Thymus (tissue), 11 donors: Measurements from ENCODE around the gene TMEM41B. TPM values are rescaled to one million over a fixed set of nuclear protein-coding genes. Genes with fewer than 3 reads are reported as not detected.
"Not testable (repeated sequence)": the region's sequence is repeated elsewhere in the genome, so short reads cannot be mapped to it uniquely, and the experiment has no call there.

Source experiments
- DNase-seq, 9 donors: peaks; one replicate each; pipeline ENCODE4 v3.0.0-alpha.2; 2013; ENCODE audit warnings: low spot score in 9 of 9, low read depth in 6 of 9, missing footprints in 1 of 9
- H3K27ac ChIP-seq, 2 donors: one replicate each; pipeline ENCODE4 v1.5.1; 2013; ENCODE audit warnings: control low read depth in 1 of 2, low read depth in 1 of 2, low read length in 1 of 2, mild to moderate bottlenecking in 1 of 2, moderate library complexity in 1 of 2
- H3K27me3 ChIP-seq, 2 donors: one replicate each; pipeline ENCODE4 v1.5.1; 2013; ENCODE audit warnings: low read length in 1 of 2; ENCODE audit not compliant: control insufficient read depth in 2 of 2, insufficient read depth in 1 of 2
- H3K36me3 ChIP-seq, 2 donors: one replicate each; pipeline ENCODE4 v1.5.1; 2013; ENCODE audit warnings: low read length in 1 of 2, mild to moderate bottlenecking in 1 of 2, moderate library complexity in 1 of 2; ENCODE audit not compliant: control insufficient read depth in 2 of 2, insufficient read depth in 2 of 2
- H3K4me1 ChIP-seq, 2 donors: one replicate each; pipeline ENCODE4 v1.5.1; 2013; ENCODE audit warnings: low read length in 2 of 2; ENCODE audit not compliant: control insufficient read depth in 2 of 2, insufficient read depth in 2 of 2
- H3K4me3 ChIP-seq, 2 donors: one replicate each; pipeline ENCODE4 v1.5.1; 2013; ENCODE audit warnings: low read length in 2 of 2, control low read depth in 1 of 2, mild to moderate bottlenecking in 1 of 2
- H3K9me3 ChIP-seq, 2 donors: one replicate each; pipeline ENCODE4 v1.5.1; 2013; ENCODE audit warnings: low read length in 1 of 2, mild to moderate bottlenecking in 1 of 2; ENCODE audit not compliant: control insufficient read depth in 2 of 2, insufficient read depth in 1 of 2
- WGBS: extraction: QIAGEN DNeasy Blood & Tissue Kit; methylation state at CpG from one replicate; pipeline ENCODE4 v1.1.7; 2013; 5-methylcytosine and 5-hydroxymethylcytosine counted together
- polyA plus RNA-seq: library from polyadenylated mRNA; stranded (reverse); fragments of 200-250 nt; gene quantifications from one replicate; pipeline ENCODE4 v1.2.3, GENCODE V29; 2013
- total RNA-seq: library from RNA; stranded (reverse); fragments of 120-200 nt; gene quantifications from one replicate; pipeline ENCODE4 v1.2.4, GENCODE V29; 2013
- donor health status: healthy.

Gene TMEM41B
- total and polyA plus RNA-seq, 2 donors: 24.9 to 36.6 TPM

DNA sequence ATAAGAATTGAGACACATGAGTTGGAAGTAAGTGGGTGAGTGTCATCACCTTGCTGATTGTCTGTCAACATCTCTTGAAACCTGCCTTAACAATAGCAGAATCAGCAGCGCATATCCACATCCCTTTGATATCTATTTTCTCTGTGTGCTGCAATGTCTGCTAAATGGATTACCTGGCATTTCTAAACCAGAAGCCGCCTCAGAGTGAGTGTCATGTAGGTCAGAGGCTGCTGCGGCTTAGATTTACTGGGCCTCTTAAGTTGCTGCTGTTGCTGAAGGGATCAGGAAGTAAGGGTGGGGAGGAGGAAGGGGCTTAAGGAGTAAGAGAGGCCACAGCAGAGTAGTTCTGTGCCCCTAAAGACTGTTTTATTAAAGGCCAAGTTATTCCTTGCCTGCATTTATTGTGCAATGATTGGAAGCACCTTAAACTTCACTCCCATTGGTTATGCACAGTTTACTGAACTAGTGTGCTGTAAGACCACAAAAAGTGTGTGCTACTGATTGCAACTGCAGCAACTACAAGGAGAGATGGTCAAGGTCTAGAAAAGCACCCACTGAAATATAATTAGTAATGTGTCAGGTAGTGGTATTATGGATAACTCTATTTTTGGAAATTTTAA lies 29.8 kb upstream of the TMEM41B start:
- peaks cover 0 to 25% of the 10 kb centered on the region in 2 donors for H3K4me1 ChIP-seq
- DNase-seq: peak in 6 of 9 donors; percentile 13 to 70 (median 20)
- H3K36me3 ChIP-seq: no peaks in the 10 kb centered on the region
- peak overlapping the region in 1 of 2 donors; percentile 28 for H3K27ac ChIP-seq
- no peaks in the 10 kb centered on the region for H3K9me3 ChIP-seq
- H3K27me3 ChIP-seq: no peaks in the 10 kb centered on the region
- no peak overlapping the region for H3K4me3 ChIP-seq
- 34% methylated on average over 3 of the region's 3 CpGs for WGBS

DNA sequence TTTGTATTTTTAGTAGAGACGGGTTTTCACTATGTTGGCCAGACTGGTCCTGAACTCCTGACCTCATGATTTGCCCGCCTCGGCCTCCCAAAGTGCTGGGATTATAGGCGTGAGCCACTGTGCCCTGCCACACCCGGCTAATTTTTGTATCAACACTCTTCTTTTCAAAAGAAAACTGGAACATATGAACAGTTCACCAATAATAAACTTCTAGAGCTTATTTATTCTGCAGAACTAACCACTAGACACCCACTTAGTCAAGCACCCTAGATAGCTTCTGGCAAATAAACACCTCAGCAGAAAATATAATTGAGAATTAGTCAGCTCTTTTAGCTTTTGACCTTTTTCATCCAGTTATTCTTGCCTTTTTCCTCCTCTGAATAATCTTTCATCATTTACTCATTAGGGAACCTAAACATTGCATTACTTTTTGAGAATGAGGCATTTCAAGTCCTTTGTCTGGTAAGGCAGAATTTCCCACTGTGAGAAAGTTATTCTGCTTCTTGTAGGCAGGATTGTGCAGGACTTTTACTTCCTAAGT lies 27.3 kb upstream of the TMEM41B start:
- H3K4me3 ChIP-seq: no peak overlapping the region
- no peak for DNase-seq
- H3K9me3 ChIP-seq: no peaks in the 10 kb centered on the region
- 86% methylated on average over 5 of the region's 5 CpGs for WGBS
- H3K4me1 ChIP-seq: peaks cover 0 to 12% of the 10 kb centered on the region in 2 donors
- no peaks in the 10 kb centered on the region for H3K36me3 ChIP-seq
- H3K27me3 ChIP-seq: no peaks in the 10 kb centered on the region
- no peak overlapping the region for H3K27ac ChIP-seq

DNA sequence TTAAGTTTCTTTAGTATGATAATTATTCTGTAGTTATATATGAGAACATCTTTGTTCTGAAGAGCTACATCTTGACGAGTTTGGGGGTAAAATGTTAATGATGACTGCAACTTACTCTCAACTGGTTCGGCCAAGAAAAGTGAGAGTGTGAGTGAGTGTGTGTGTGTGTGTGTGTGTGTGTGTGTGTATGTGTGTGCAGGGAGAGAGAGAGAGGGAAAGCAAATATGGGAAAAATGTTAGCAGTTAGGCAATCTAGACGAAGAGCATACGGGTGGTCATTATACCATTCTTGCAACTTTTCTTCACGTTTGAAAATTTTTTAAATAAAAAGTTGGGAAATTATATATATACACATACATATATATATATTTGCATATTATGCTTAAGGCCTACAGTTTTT lies 18.3 kb upstream of the TMEM41B start:
- H3K4me1 ChIP-seq: no peaks in the 10 kb centered on the region
- H3K36me3 ChIP-seq: no peaks in the 10 kb centered on the region
- no peak for DNase-seq
- 78% methylated on average over 5 of the region's 5 CpGs for WGBS
- H3K27me3 ChIP-seq: no peaks in the 10 kb centered on the region
- H3K9me3 ChIP-seq: no peaks in the 10 kb centered on the region
- H3K27ac ChIP-seq: no peak overlapping the region
- no peak overlapping the region for H3K4me3 ChIP-seq

GRCh38 chr11:9330387-9331384 lies 16.3 kb upstream of the TMEM41B start:
- no peak for DNase-seq
- no peaks in the 10 kb centered on the region for H3K36me3 ChIP-seq
- H3K27me3 ChIP-seq: no peaks in the 10 kb centered on the region
- H3K4me1 ChIP-seq: no peaks in the 10 kb centered on the region
- no peaks in the 10 kb centered on the region for H3K9me3 ChIP-seq
- 96% methylated on average over 10 of the region's 10 CpGs for WGBS
- no peak overlapping the region for H3K27ac ChIP-seq
- H3K4me3 ChIP-seq: no peak overlapping the region

GRCh38 chr11:9320047-9320446 lies 5.7 kb upstream of the TMEM41B start:
- WGBS: 99% methylated on average over 3 of the region's 3 CpGs
- peaks cover 0 to 4% of the 10 kb centered on the region in 2 donors for H3K27me3 ChIP-seq
- H3K4me3 ChIP-seq: no peak overlapping the region
- no peak for DNase-seq
- H3K9me3 ChIP-seq: no peaks in the 10 kb centered on the region
- H3K36me3 ChIP-seq: no peaks in the 10 kb centered on the region
- H3K4me1 ChIP-seq: peaks cover 0 to 3% of the 10 kb centered on the region in 2 donors
- H3K27ac ChIP-seq: no peak overlapping the region

- not testable (repeated sequence) for DNase-seq, H3K27ac ChIP-seq
Measured at GRCh38 chr11:9319377-9320001, 5.1 kb upstream of the TMEM41B start.

DNA sequence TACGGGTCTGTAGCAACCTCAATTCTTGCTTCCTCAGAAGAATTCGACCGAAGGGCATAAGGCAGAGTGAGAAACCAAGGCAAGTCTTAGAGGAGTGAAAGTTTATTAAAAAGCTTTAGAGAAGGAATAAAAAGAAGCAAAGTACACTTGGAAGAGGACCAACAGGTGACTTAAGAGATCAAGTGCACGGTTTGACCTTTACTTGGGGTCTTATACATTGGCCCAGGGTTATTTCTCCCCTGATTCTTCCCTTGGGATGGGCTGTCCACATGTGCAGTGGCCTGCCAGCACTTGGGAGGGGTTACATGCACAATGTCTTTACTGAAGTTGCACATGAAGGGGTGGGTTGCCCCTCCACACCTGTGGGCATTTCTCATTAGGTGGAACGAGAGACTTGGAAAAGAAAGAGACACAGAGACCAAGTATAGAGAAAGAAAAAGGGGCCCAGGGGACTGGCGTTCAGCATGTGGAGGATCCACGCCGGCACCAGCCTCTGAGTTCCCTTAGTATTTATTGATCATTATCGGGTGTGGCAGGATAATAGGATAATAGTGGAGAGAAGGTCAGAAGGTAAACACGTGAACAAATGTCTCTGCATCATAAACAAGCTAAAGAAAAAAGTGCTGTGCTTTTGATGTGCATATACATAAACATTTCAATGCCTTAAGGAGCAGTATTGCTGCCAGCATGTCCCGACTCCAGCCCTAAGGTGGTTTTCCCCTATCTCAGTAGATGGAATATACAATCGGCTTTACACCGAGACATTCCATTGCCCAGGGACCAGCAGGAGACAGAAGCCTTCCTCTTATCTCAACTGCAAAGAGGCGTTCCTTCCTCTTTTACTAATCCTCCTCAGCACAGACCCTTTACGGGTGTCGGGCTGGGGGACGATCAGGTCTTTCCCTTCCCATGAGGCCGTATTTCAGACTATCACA lies 4.3 kb upstream of the TMEM41B start:
- H3K27ac ChIP-seq, DNase-seq, H3K4me1 ChIP-seq, H3K27me3 ChIP-seq, H3K4me3 ChIP-seq, H3K9me3 ChIP-seq, H3K36me3 ChIP-seq: not testable (repeated sequence)
- WGBS: 54% methylated on average over 18 of the region's 18 CpGs

More at GRCh38 chr11:9319377-9320001, 5.1 kb upstream of the TMEM41B start:
- H3K4me1 ChIP-seq, H3K36me3 ChIP-seq, H3K9me3 ChIP-seq, H3K27me3 ChIP-seq, H3K4me3 ChIP-seq: not testable (repeated sequence)
- WGBS: over 99% methylated on average over 4 of the region's 4 CpGs

DNA sequence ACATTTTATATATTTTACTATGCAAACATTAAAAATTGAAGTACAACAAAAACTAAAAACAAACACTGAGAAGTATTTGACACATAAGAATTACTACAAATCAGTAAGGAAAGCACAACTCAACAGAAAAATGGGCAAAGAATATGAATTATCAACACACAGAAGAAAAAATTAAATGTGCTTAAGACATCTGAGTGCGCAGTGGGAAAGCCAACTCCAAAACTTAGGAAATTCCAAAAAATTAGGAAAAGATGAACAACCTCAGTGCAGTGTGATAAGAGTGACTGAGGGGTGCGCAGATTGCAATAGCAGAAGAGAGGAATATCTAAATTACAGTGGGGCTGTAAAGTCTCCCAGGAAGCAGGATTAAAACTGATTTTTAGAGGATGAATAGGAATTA lies 1.9 kb upstream of the TMEM41B start:
- Histone ChIP-seq H3K27me3 (peaks cover 0 to 4% of the 10 kb centered on the region in 2 donors), H3K27ac (no peak overlapping the region), H3K9me3 (no peaks in the 10 kb centered on the region), H3K4me3 (no peak overlapping the region), H3K4me1 (peaks cover 3 to 14% of the 10 kb centered on the region in 2 donors), H3K36me3 (no peaks in the 10 kb centered on the region)
- 100% methylated on average over 2 of the region's 2 CpGs for WGBS
- no peak for DNase-seq
